ENCODE measurements around the gene EFEMP1.
"Not testable (repeated sequence)": the region's sequence is repeated elsewhere in the genome, so short reads cannot be mapped to it uniquely, and the experiment has no call there.

EFEMP1 gene

GRCh38 chr2:55827855-55828254, 95.7 kb downstream of the EFEMP1 start:
- Histone ChIP-seq H3K36me3 (ENCODE audit: insufficient read depth, insufficient read length, low read length) (no peaks in the 10 kb centered on the region), H3K4me1 (ENCODE audit: insufficient read depth, insufficient read length) (no peaks in the 10 kb centered on the region), H3K27me3 (ENCODE audit: insufficient read depth, insufficient read length) (no peaks in the 10 kb centered on the region), H3K9ac (ENCODE audit: insufficient read length, low read depth) (no peak overlapping the region), H3K4me3 (ENCODE audit: insufficient read length, low read depth) (no peak overlapping the region), H3K9me3 (ENCODE audit: insufficient read depth, low read length) (no peaks in the 10 kb centered on the region; the same call in 1 of the 2 replicates)
- no peak for DNase-seq (ENCODE audit: low read depth, low spot score)
- TF ChIP-seq ZNF274 (IDR thresholded peaks at IDR 0.05; ENCODE audit: low read depth, low read length) (no peak), YY1 (IDR thresholded peaks at IDR 0.05; ENCODE audit: insufficient read depth, insufficient read length) (no peak), SUZ12 (IDR thresholded peaks at IDR 0.05; ENCODE audit: extremely low read depth, insufficient read depth, insufficient read length) (no peak)

GRCh38 chr2:55827428-55827827, 96.2 kb downstream of the EFEMP1 start:
- H3K36me3 ChIP-seq (ENCODE audit: insufficient read depth, insufficient read length, low read length); H3K4me1 ChIP-seq (ENCODE audit: insufficient read depth, insufficient read length); H3K27me3 ChIP-seq (ENCODE audit: insufficient read depth, insufficient read length); H3K4me3 ChIP-seq (ENCODE audit: insufficient read length, low read depth); DNase-seq (ENCODE audit: low read depth, low spot score); H3K9ac ChIP-seq (ENCODE audit: insufficient read length, low read depth); H3K9me3 ChIP-seq (ENCODE audit: insufficient read depth, low read length): not testable (repeated sequence)

DNA sequence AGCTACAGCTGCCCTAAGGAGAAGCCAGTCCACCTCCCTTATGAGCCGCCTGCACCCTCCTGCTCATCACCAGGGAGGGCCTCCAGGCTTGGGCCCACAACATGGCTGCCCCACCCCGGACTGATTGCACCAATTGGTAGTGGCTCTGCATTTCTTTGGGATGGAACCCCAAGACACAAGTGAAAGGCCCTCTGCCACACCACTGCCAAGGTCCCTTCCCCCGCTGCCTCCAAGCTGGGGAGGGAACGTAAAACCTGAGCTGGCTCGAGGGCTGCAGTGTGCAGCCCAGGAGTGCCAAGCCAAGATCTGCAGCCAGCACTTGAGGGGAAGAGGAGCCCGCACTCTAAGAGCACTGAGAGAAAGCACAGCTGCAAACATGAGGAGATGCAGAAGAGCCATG, 97.3 kb downstream of the EFEMP1 start:
- no peak overlapping the region for H3K4me3 ChIP-seq (ENCODE audit: insufficient read length, low read depth)
- no peaks in the 10 kb centered on the region for H3K36me3 ChIP-seq (ENCODE audit: insufficient read depth, insufficient read length, low read length)
- no peaks in the 10 kb centered on the region for H3K4me1 ChIP-seq (ENCODE audit: insufficient read depth, insufficient read length)
- H3K27me3 ChIP-seq (ENCODE audit: insufficient read depth, insufficient read length) = no peaks in the 10 kb centered on the region
- TF ChIP-seq YY1 (IDR thresholded peaks at IDR 0.05; ENCODE audit: insufficient read depth, insufficient read length) = no peak
- DNase-seq (ENCODE audit: low read depth, low spot score) = no peak
- no peak overlapping the region for H3K9ac ChIP-seq (ENCODE audit: insufficient read length, low read depth)
- H3K9me3 ChIP-seq (ENCODE audit: insufficient read depth, low read length) = no peaks in the 10 kb centered on the region; the same call in 1 of the 2 replicates

DNA sequence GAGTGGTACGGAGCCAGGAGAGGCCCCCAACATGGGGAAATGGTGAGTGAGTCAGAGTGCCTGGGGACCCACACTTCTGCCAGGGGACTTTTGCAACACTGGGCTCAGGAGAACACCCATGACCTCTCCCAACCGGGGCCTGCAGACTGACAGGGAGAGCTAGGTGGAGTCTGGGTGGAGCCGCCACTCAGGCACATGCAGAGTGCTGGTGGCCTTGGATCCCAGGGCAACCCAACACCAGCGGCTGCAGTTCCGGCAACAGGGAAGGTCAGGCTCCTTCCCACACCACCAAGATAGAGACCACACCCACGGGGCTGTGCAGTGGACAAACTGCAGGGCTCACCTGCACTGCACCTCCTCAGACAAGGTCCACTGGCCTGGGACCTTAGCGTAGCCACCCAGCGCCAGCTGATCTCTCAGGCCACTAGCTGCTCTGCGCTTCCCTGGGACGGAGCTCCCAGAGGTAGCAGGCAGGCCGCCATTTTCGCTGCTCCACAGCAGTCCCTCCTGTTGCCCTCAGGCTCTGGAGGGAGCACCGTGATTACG, 99.0 kb downstream of the EFEMP1 start:
- TF ChIP-seq YY1 (IDR thresholded peaks at IDR 0.05; ENCODE audit: insufficient read depth, insufficient read length) = no peak
- TF ChIP-seq ZNF274 (IDR thresholded peaks at IDR 0.05; ENCODE audit: low read depth, low read length) = no peak
- TF ChIP-seq SUZ12 (IDR thresholded peaks at IDR 0.05; ENCODE audit: extremely low read depth, insufficient read depth, insufficient read length) = no peak
- Histone ChIP-seq H3K9me3 (ENCODE audit: insufficient read depth, low read length) (no peaks in the 10 kb centered on the region; the same call in 1 of the 2 replicates), H3K9ac (ENCODE audit: insufficient read length, low read depth) (no peak overlapping the region), H3K4me3 (ENCODE audit: insufficient read length, low read depth) (no peak overlapping the region), H3K4me1 (ENCODE audit: insufficient read depth, insufficient read length) (no peaks in the 10 kb centered on the region), H3K36me3 (ENCODE audit: insufficient read depth, insufficient read length, low read length) (no peaks in the 10 kb centered on the region), H3K27me3 (ENCODE audit: insufficient read depth, insufficient read length) (no peaks in the 10 kb centered on the region)
- DNase-seq (ENCODE audit: low read depth, low spot score) = no peak
